Stomach (tissue), 4 donors: ENCODE results near the gene GRK3.
"Not testable (repeated sequence)": the region's sequence is repeated elsewhere in the genome, so short reads cannot be mapped to it uniquely, and the experiment has no call there.

Experiments used
- CTCF ChIP-seq, 7 experiments: fragments of 450-650 bp in 4 of 7; fragments of 200-600 bp in 3 of 7; sonication (generic) in 3 of 7; IDR thresholded peaks; one replicate each; pipeline ENCODE4 v1.5.1; 2016 to 2019; ENCODE audit warnings: antibody characterized with exemption in 7 of 7, control low read depth in 2 of 7, mild to moderate bottlenecking in 1 of 7
- POLR2AphosphoS5 ChIP-seq, 3 donors: sonication (generic); formaldehyde crosslinking; IDR thresholded peaks; one replicate each; pipeline ENCODE4 v1.6.1; 2016; ENCODE audit warnings: antibody characterized with exemption in 3 of 3

GRCh38 chr22:25552405-25552804 is 12.1 kb upstream of the GRK3 start:
- TF ChIP-seq CTCF, POLR2AphosphoS5 (IDR thresholded peaks at IDR 0.05): not testable (repeated sequence)
